CD14-positive monocyte (primary cell): ENCODE results near the gene PAFAH1B2. TPM values are rescaled to one million over a fixed set of nuclear protein-coding genes. Genes with fewer than 3 reads are reported as not detected.

Experiments
- DNase-seq, 3 donors: peaks; one replicate each; pipeline ENCODE4 v3.0.0-alpha.2; 2011 to 2022
- H2AFZ ChIP-seq: 2 replicates; pipeline ENCODE4 v1.6.0; 2012; ENCODE audit warnings: mild to moderate bottlenecking, low read depth, low read length, inconsistent platforms; ENCODE audit not compliant: insufficient read depth, poor library complexity, severe bottlenecking
- H3K27ac ChIP-seq, 2 donors: 1 replicate in 1 of 2; 2 replicates in 1 of 2; pipeline ENCODE4 v1.5.1; 2012 to 2013; ENCODE audit warnings: low read length in 2 of 2, control low read depth in 1 of 2, inconsistent platforms in 1 of 2, low read depth in 1 of 2, mild to moderate bottlenecking in 1 of 2
- H3K27me3 ChIP-seq, 2 donors: one replicate each; pipeline versions ENCODE4 v1.6.0 to v1.6.1; 2011 to 2013; ENCODE audit warnings: low read length in 2 of 2; ENCODE audit not compliant: control insufficient read depth in 2 of 2, insufficient read depth in 2 of 2
- H3K36me3 ChIP-seq, 2 donors: replicated peaks in 1 of 2; 1 replicate in 1 of 2; 2 replicates in 1 of 2; pipeline versions ENCODE4 v1.5.1 to v1.6.1; 2012 to 2013; ENCODE audit warnings: low read length in 2 of 2, control low read depth in 1 of 2, inconsistent platforms in 1 of 2, mild to moderate bottlenecking in 1 of 2; ENCODE audit not compliant: insufficient read depth in 2 of 2, control insufficient read depth in 1 of 2
- H3K4me1 ChIP-seq, 2 donors: 1 replicate in 1 of 2; 2 replicates in 1 of 2; pipeline versions ENCODE4 v1.5.1 to v1.6.1; 2012 to 2013; ENCODE audit warnings: low read length in 2 of 2, control low read depth in 1 of 2, inconsistent platforms in 1 of 2, mild to moderate bottlenecking in 1 of 2, moderate library complexity in 1 of 2; ENCODE audit not compliant: insufficient read depth in 2 of 2, control insufficient read depth in 1 of 2
- H3K4me2 ChIP-seq: replicated peaks from 2 replicates; pipeline ENCODE3; 2012; ENCODE audit warnings: low read length, moderate library complexity, mild to moderate bottlenecking; ENCODE audit not compliant: poor library complexity, severe bottlenecking; ENCODE audit errors: extremely low read depth
- H3K4me3 ChIP-seq, 3 experiments: fragments of 200-600 bp in 1 of 3; sonication (generic) in 1 of 3; replicated peaks in 1 of 3; 1 replicate in 2 of 3; 2 replicates in 1 of 3; pipeline ENCODE4 v1.5.1; 2011 to 2013; ENCODE audit warnings: low read length in 3 of 3, mild to moderate bottlenecking in 3 of 3, control low read depth in 2 of 3, low read depth in 2 of 3, inconsistent platforms in 1 of 3, moderate library complexity in 1 of 3
- H3K79me2 ChIP-seq: 2 replicates; pipeline ENCODE4 v1.6.0; 2012; ENCODE audit warnings: mild to moderate bottlenecking, control low read depth, inconsistent platforms, low read length, moderate library complexity; ENCODE audit not compliant: insufficient read depth
- H3K9ac ChIP-seq: 2 replicates; pipeline ENCODE4 v1.6.0; 2017; ENCODE audit warnings: low read length, mild to moderate bottlenecking; ENCODE audit not compliant: insufficient read depth, poor library complexity, severe bottlenecking
- H3K9me3 ChIP-seq, 2 donors: replicated peaks in 1 of 2; 1 replicate in 1 of 2; 2 replicates in 1 of 2; pipeline versions ENCODE4 v1.5.1 to v1.6.1; 2012 to 2013; ENCODE audit warnings: low read length in 2 of 2, control low read depth in 1 of 2; ENCODE audit not compliant: control insufficient read depth in 1 of 2, insufficient read depth in 1 of 2
- H4K20me1 ChIP-seq: 2 replicates; pipeline ENCODE4 v1.6.0; 2012; ENCODE audit warnings: mild to moderate bottlenecking, low read length, control low read depth, moderate library complexity; ENCODE audit not compliant: insufficient read depth
- H3K27ac Mint-ChIP-seq, 7 donors: one replicate each; pipeline ENCODE4 v1.8.0; 2020; ENCODE audit warnings: mild to moderate bottlenecking in 7 of 7, mixed read lengths in 7 of 7, moderate library complexity in 6 of 7, inconsistent platforms in 2 of 7
- H3K27me3 Mint-ChIP-seq, 3 donors: one replicate each; pipeline ENCODE4 v1.8.0; 2021 to 2022; ENCODE audit warnings: low read depth in 3 of 3, mild to moderate bottlenecking in 3 of 3, mixed read lengths in 3 of 3, moderate library complexity in 3 of 3, inconsistent platforms in 1 of 3
- H3K36me3 Mint-ChIP-seq, 2 donors: one replicate each; pipeline ENCODE4 v1.8.0; 2020; ENCODE audit warnings: mixed read lengths in 2 of 2, inconsistent platforms in 1 of 2, mild to moderate bottlenecking in 1 of 2
- H3K4me1 Mint-ChIP-seq: one replicate; pipeline ENCODE4 v1.8.0; 2020; ENCODE audit warnings: mild to moderate bottlenecking, mixed read lengths
- H3K4me3 Mint-ChIP-seq, 2 donors: one replicate each; pipeline ENCODE4 v1.8.0; 2020; ENCODE audit warnings: mild to moderate bottlenecking in 2 of 2, mixed read lengths in 2 of 2, moderate library complexity in 1 of 2
- H3K9me3 Mint-ChIP-seq, 7 donors: one replicate each; pipeline ENCODE4 v1.8.0; 2020 to 2022; ENCODE audit warnings: mixed read lengths in 7 of 7, mild to moderate bottlenecking in 6 of 7, moderate library complexity in 6 of 7, inconsistent platforms in 2 of 7
- WGBS: methylation state at CpG from one replicate; pipeline ENCODE4 v1.1.5; 2013; ENCODE audit warnings: missing lambda C conversion rate; ENCODE audit not compliant: insufficient coverage; 5-methylcytosine and 5-hydroxymethylcytosine counted together
- intact Hi-C, 2 donors: fragments of 100-400 bp; cut with micrococcal nuclease; formaldehyde crosslinking; loops; one replicate each; pipeline versions ENCODE4 v1.15.0 to v1.15.1; 2023
- polyA plus RNA-seq, 3 donors: library from polyadenylated mRNA; depleted of rRNA in 1 of 3; unstranded in 2 of 3; stranded (reverse) in 1 of 3; fragments of 300-500 nt in 2 of 3; fragments of >200 nt in 1 of 3; fragmentation: Illumina TruSeq in 2 of 3; gene quantifications; 1 replicate in 2 of 3; 2 replicates in 1 of 3; pipeline ENCODE4 v1.2.3, GENCODE V29; 2012 to 2021
- TF ChIP-seq, protein P1 (sequence below): fragments of 200-600 bp; IDR thresholded peaks from one replicate; pipeline ENCODE4 v1.8.0; 2022; ENCODE audit warnings: antibody characterized with exemption, mild to moderate bottlenecking

The PAFAH1B2 gene
- polyA plus RNA-seq, 3 donors, result 16.9 to 25.1 (median 23.7) TPM

- Mint-ChIP-seq H3K27me3 (peaks cover 0 to 3% (median 2%) of the 10 kb centered on the region in 3 donors), H3K27ac (peak overlapping the region; percentile 86 to 97 (median 93)), H3K4me1 (peaks cover 59% of the 10 kb centered on the region), H3K9me3 (no peaks in the 10 kb centered on the region), H3K36me3 (peaks cover 65 to 91% of the 10 kb centered on the region in 2 donors), H3K4me3 (peak overlapping the region in 1 of 2 donors; percentile 42)
- WGBS, result 97% methylated on average over 11 of the region's 16 CpGs
- Histone ChIP-seq H3K4me3 (peak overlapping the region in 1 of 3 experiments; percentile 69), H3K4me2 (peak overlapping the region; percentile 69), H3K27me3 (no peaks in the 10 kb centered on the region), H3K36me3 (peaks cover 49 to 56% of the 10 kb centered on the region in 2 donors), H3K27ac (peak overlapping the region; percentile 90 to 92), H3K79me2 (peaks cover 18% of the 10 kb centered on the region), H2AFZ (no peak overlapping the region), H3K4me1 (peaks cover 60 to 65% of the 10 kb centered on the region in 2 donors), H3K9ac (no peak overlapping the region), H4K20me1 (no peaks in the 10 kb centered on the region), H3K9me3 (no peaks in the 10 kb centered on the region)
- TF ChIP-seq, protein P1, sequence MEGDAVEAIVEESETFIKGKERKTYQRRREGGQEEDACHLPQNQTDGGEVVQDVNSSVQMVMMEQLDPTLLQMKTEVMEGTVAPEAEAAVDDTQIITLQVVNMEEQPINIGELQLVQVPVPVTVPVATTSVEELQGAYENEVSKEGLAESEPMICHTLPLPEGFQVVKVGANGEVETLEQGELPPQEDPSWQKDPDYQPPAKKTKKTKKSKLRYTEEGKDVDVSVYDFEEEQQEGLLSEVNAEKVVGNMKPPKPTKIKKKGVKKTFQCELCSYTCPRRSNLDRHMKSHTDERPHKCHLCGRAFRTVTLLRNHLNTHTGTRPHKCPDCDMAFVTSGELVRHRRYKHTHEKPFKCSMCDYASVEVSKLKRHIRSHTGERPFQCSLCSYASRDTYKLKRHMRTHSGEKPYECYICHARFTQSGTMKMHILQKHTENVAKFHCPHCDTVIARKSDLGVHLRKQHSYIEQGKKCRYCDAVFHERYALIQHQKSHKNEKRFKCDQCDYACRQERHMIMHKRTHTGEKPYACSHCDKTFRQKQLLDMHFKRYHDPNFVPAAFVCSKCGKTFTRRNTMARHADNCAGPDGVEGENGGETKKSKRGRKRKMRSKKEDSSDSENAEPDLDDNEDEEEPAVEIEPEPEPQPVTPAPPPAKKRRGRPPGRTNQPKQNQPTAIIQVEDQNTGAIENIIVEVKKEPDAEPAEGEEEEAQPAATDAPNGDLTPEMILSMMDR, result no peak
- no peak for DNase-seq
- intact Hi-C loops, result no loop called here
Measured at GRCh38 chr11:117187799-117188481, 43.9 kb downstream of the PAFAH1B2 start.

DNA sequence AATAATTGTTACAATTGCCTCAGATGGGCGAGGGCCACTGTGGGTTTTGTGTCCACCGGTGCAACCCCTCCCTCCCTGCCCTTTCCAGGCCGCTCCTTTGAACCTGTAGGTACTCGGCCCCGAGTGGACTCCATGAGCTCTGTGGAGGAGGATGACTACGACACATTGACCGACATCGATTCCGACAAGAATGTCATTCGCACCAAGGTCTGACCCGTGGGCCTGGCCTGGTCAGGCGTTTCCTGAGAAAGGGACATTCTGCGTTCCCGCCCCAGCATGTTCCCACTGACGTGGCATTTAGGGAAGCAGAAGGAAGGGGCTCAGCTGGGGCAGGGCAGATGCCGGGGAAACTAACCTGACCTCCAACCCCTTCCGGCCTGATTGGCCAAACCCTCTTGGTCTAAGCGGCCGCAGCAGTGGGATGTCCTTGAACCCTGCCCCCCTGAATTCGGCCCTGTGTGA, 44.6 kb downstream of the PAFAH1B2 start:
- Histone ChIP-seq H3K4me1 (peaks cover 60 to 65% of the 10 kb centered on the region in 2 donors), H3K9ac (no peak overlapping the region), H3K9me3 (no peaks in the 10 kb centered on the region), H3K27me3 (no peaks in the 10 kb centered on the region), H3K79me2 (peaks cover 18% of the 10 kb centered on the region), H3K4me2 (peak overlapping the region; percentile 69), H3K36me3 (peaks cover 55 to 56% of the 10 kb centered on the region in 2 donors), H3K4me3 (peak overlapping the region in 1 of 3 experiments; percentile 69), H2AFZ (no peak overlapping the region), H3K27ac (peak overlapping the region; percentile 85 to 90), H4K20me1 (no peaks in the 10 kb centered on the region)
- intact Hi-C loops, result no loop called here
- Mint-ChIP-seq H3K27ac (peak overlapping the region; percentile 86 to 97 (median 93)), H3K36me3 (peaks cover 67 to 91% of the 10 kb centered on the region in 2 donors), H3K27me3 (peaks cover 0 to 2% (median 1%) of the 10 kb centered on the region in 3 donors), H3K4me3 (peak overlapping the region in 1 of 2 donors; percentile 26), H3K9me3 (no peaks in the 10 kb centered on the region), H3K4me1 (peaks cover 59% of the 10 kb centered on the region)
- TF ChIP-seq, protein P1, result no peak
- peak in 1 of 3 donors; percentile 47 for DNase-seq
- WGBS, result 77% methylated on average over 14 of the region's 20 CpGs
